GM19193 (cell line): Measurements from ENCODE around the gene ZRSR2.

Experiments
- POLR2A ChIP-seq: IDR thresholded peaks from 4 replicates; pipeline ENCODE4 v1.6.1; 2011; ENCODE audit not compliant: insufficient read depth, insufficient read length; ENCODE audit errors: extremely low read depth

The ZRSR2 gene

DNA sequence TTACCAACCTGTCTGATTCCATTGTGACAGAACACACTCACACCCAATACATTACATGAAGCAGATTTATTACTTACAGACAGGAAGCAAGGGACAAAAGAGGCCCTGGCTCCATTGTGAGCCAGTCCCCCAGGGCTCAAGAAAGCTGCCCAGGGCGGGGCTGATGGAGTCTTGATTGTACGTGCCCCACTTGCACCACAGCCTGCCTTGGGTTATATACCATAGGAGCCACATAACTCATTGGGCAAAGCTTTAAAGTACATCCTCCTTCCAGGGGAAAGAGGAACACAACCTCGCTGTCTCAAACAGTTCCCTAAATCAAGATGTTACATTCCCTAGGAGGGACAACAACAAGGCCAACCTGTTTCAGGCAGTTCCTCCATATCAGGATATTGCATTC, 3.4 kb upstream of the ZRSR2 start:
- TF ChIP-seq POLR2A, result no peak

- no peak for TF ChIP-seq POLR2A
Observed at GRCh38 chrX:15790769-15791290, 546 bp downstream of the ZRSR2 start.

- no peak for TF ChIP-seq POLR2A
Observed at GRCh38 chrX:15797707-15798106, 7.4 kb downstream of the ZRSR2 start.

GRCh38 chrX:15804563-15804962, 14.3 kb downstream of the ZRSR2 start:
- TF ChIP-seq POLR2A, result no peak

DNA sequence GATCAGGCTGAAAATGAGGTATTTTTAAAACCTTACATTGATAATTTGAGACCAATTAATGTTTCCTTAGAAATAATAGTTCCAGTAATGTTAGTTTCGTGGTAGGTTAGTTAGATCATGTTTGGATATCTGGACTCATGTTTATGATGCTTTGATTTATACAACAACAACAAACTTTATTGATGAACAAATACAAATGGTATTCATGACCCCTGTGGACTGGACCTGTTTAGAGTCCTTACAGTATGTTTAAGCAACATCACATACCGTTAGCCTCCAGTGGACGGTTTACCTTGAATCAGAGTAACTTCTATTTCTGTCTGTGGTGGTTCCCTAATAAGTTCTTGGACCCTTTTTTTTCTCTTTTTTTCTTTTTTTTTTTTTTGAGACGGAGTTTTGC, 18.0 kb downstream of the ZRSR2 start:
- TF ChIP-seq POLR2A, result no peak

DNA sequence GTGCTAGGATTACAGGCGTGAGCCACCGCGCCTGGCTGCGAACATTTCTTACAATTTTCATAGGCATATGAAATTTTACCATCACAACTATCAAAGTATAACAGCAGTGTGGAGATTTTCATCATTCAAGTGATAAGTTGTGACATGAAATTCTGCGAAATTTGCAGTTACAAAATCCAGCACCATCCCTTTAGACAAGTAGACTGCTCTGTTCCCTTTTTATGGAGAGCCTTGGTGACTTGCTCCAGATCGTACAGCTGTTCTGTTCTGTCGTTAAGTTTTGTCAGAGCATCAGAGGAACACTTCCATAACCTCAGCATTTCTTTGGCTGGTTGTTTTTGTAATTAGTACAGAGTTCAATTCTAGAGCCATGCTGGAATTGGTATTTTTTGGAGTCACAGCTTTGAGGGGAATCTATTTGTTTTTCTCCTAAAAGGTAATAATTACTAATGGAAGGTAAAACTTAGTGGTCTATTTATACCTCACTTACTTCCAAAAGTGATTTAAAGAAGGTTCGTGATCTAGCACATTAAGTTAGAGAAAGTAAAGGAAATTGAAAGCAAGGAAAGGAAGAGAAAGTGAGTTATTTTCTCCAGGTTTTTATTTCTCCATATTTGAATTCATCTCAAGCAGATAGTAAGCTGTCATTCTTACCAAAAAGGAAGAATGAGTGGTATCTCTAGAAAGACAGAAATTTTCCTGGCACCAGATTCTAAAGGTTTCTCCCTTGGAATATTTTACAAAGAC, 22.1 kb downstream of the ZRSR2 start:
- TF ChIP-seq POLR2A, result no peak

GRCh38 chrX:15813416-15813815, 23.1 kb downstream of the ZRSR2 start:
- no peak for TF ChIP-seq POLR2A

DNA sequence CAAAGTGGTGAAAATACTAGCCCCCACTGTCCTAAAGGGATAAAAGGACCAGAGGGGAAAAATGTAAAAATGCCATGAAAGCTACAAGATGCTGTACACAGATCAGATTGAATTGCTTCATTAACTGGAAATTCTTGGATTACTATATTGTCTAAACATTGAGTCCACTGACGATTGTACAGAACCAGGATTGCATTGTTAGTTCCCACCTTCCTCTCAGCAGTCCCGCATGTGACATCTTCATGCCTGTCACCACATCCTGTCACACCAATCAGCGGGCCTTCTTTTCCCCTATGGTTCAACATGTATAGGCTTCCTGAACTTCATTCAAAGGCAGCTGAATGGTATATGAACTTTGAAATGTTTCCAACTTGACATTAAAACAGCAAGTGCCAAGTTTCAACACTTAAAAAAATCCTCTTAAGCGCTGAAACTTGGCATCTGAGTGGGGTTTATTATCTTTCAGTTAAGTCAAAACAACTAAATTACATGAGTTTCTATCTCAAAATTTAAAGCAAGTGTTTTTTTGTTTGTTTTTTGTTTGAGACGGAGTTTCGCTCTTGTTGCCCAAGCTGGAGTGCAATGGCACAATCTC, 24.6 kb downstream of the ZRSR2 start:
- no peak for TF ChIP-seq POLR2A

GRCh38 chrX:15815779-15816437, 25.6 kb downstream of the ZRSR2 start:
- TF ChIP-seq POLR2A, result no peak

GRCh38 chrX:15816438-15816809, 26.1 kb downstream of the ZRSR2 start:
- no peak for TF ChIP-seq POLR2A

- no peak for TF ChIP-seq POLR2A
Observed at GRCh38 chrX:15816886-15817285, 26.6 kb downstream of the ZRSR2 start.

- TF ChIP-seq POLR2A, result no peak
Observed at GRCh38 chrX:15820106-15821073, 30.1 kb downstream of the ZRSR2 start.

- no peak for TF ChIP-seq POLR2A
Observed at GRCh38 chrX:15822922-15823321, 32.6 kb downstream of the ZRSR2 start.

GRCh38 chrX:15825936-15826335, 35.7 kb downstream of the ZRSR2 start:
- no peak for TF ChIP-seq POLR2A

DNA sequence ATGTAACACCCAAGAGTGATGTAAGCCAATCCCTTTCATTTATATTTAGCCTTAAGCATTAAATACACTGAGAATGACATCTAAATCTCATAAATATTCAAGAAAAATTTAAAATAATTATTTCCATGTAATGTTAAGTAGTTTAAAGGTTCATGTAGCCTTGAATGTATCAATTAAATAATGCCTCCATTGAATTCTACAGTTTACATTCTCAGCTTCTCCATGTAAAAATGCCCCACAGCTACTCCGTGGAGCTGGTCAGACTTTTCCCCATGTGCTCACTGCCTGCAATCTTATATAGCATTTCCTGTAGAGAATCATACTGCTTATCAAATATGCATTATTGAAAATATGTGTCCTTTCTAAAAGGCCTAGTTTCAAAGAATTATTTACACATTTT, 38.9 kb downstream of the ZRSR2 start:
- no peak for TF ChIP-seq POLR2A
